Measurements from ENCODE around the gene TUT1. TPM values are rescaled to one million over a fixed set of nuclear protein-coding genes. Genes with fewer than 3 reads are reported as not detected.
A peak's percentile ranks its signal among the peaks of the same experiment; 100 is the strongest.

The TUT1 gene
- total RNA-seq, 2 donors from 2014 or later = 16.0 to 33.5 TPM

- Histone ChIP-seq H3K9me3 (ENCODE audit: control insufficient read depth, low read length) (no peaks in the 10 kb centered on the region), H3K4me3 (ENCODE audit: low read length) (no peak overlapping the region), H3K27me3 (ENCODE audit: control insufficient read depth, insufficient read depth, low read length, poor library complexity, severe bottlenecking) (no peaks in the 10 kb centered on the region), H3K27ac (ENCODE audit: low read depth, low read length) (no peak overlapping the region), H3K36me3 (ENCODE audit: control insufficient read depth, insufficient read depth, low read length) (peaks cover 34% of the 10 kb centered on the region), H3K4me1 (ENCODE audit: control insufficient read depth, insufficient read depth, low read length) (peaks cover 32% of the 10 kb centered on the region), H3K9ac (ENCODE audit: extremely low read depth, low read length, poor library complexity, severe bottlenecking) (no peak overlapping the region)
- Mint-ChIP-seq H3K4me1 (peaks cover 69% of the 10 kb centered on the region), H3K9me3 (no peaks in the 10 kb centered on the region), H3K27ac (peak overlapping the region; percentile 69), H3K4me3 (no peak overlapping the region), H3K36me3 (ENCODE audit: low read depth) (peaks cover 29% of the 10 kb centered on the region), H3K27me3 (ENCODE audit: insufficient read depth) (peaks cover 5% of the 10 kb centered on the region)
- 91 to 100% methylated on average over 1 to 7 of the region's 7 CpGs for WGBS, 2 experiments (ENCODE audit: insufficient coverage in 1 of 2, insufficient read length in 1 of 2)
- peak; percentile 58 for DNase-seq
- TF ChIP-seq, protein P1, sequence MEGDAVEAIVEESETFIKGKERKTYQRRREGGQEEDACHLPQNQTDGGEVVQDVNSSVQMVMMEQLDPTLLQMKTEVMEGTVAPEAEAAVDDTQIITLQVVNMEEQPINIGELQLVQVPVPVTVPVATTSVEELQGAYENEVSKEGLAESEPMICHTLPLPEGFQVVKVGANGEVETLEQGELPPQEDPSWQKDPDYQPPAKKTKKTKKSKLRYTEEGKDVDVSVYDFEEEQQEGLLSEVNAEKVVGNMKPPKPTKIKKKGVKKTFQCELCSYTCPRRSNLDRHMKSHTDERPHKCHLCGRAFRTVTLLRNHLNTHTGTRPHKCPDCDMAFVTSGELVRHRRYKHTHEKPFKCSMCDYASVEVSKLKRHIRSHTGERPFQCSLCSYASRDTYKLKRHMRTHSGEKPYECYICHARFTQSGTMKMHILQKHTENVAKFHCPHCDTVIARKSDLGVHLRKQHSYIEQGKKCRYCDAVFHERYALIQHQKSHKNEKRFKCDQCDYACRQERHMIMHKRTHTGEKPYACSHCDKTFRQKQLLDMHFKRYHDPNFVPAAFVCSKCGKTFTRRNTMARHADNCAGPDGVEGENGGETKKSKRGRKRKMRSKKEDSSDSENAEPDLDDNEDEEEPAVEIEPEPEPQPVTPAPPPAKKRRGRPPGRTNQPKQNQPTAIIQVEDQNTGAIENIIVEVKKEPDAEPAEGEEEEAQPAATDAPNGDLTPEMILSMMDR (conservative IDR thresholded peaks at IDR 0.05) = no peak
Measured at GRCh38 chr11:62554387-62555167, 36.7 kb downstream of the TUT1 start.

DNA sequence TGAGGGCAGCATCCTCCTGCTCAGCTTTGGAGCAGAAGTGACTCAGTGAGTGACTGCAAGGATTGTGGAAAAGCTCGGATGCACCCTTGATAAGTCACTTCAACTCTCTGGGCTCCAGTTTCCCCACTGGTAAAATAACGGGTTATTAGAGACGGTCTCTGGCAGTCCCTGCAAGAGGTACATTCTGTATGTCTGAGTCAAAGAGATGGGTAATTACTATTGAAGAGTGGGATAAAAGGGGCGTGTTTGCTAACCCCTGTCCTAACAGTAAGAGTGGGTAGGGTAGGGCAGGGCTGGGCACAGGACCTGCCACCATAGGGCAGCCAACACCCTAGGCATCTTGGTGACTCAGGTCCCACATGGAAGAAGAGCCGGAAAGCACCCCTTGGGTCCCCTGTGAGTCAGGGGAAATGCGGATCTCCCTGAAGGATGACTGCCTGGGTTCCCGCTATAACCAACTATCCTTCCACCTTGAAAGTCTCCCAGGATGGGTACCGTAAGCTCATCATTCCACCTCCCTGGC lies 37.4 kb downstream of the TUT1 start:
- no peak overlapping the region for H3K4me3 ChIP-seq (ENCODE audit: low read length)
- no peak overlapping the region for H3K4me3 Mint-ChIP-seq

DNA sequence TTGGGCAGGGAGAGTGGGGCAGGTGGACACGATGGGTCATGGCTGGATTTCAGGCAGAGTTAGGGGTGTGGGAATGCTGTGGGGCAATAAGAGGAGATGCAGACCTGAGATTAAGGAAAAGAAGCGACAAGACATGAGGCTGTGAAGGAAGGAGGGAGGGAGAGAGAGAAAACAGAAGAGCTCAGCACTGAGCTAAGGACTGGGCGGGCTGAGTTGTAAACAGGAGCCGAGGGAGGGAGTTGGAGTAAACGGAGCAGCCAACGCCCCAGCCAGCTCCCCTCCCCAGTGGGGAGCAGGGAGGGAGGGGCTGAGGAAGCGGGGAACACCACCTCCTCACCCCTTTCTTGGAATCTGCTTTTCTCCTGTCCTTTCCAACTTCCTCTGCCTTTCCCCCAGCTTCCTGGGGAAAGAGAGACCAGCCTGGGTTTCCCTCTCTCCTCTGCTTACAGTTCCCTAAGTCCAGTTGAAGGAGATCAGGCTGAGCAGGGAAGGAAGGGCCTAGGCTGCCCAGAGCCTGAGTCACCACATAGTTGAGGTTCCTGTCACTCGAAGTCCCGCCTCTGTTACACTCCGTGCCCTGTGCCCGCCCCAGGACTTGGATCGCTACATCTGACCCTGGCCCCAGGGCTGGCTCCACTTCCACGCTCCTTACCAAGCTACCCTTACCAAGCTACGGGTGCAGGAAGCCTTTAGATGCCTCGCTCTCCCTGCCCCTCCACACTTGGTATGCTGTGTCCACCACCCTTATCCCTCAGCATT lies 38.1 kb downstream of the TUT1 start:
- peaks cover 15% of the 10 kb centered on the region for H3K27me3 Mint-ChIP-seq (ENCODE audit: insufficient read depth)
- peaks cover 17% of the 10 kb centered on the region for H3K36me3 Mint-ChIP-seq (ENCODE audit: low read depth)
- peak overlapping the region; percentile 27 for H3K4me3 Mint-ChIP-seq
- peak overlapping the region; percentile 96 for H3K27ac Mint-ChIP-seq
- Histone ChIP-seq H3K27ac (ENCODE audit: low read depth, low read length) (peak overlapping the region; percentile 55), H3K9me3 (ENCODE audit: control insufficient read depth, low read length) (no peaks in the 10 kb centered on the region), H3K36me3 (ENCODE audit: control insufficient read depth, insufficient read depth, low read length) (peaks cover 21% of the 10 kb centered on the region), H3K4me3 (ENCODE audit: low read length) (no peak overlapping the region), H3K27me3 (ENCODE audit: control insufficient read depth, insufficient read depth, low read length, poor library complexity, severe bottlenecking) (no peaks in the 10 kb centered on the region), H3K4me1 (ENCODE audit: control insufficient read depth, insufficient read depth, low read length) (peaks cover 32% of the 10 kb centered on the region), H3K9ac (ENCODE audit: extremely low read depth, low read length, poor library complexity, severe bottlenecking) (peak overlapping the region; percentile 31)
- DNase-seq = peak; percentile 89
- peaks cover 70% of the 10 kb centered on the region for H3K4me1 Mint-ChIP-seq
- no peaks in the 10 kb centered on the region for H3K9me3 Mint-ChIP-seq
- TF ChIP-seq, protein P1 (conservative IDR thresholded peaks at IDR 0.05) = no peak
- 19 to 29% methylated on average over 3 to 15 of the region's 15 CpGs for WGBS, 2 experiments (ENCODE audit: insufficient coverage in 1 of 2, insufficient read length in 1 of 2)

More for the DNA sequence above, 37.4 kb downstream of the TUT1 start:
- H3K9me3 Mint-ChIP-seq = no peaks in the 10 kb centered on the region
- peak; percentile 55 for DNase-seq
- peaks cover 22% of the 10 kb centered on the region for H3K36me3 Mint-ChIP-seq (ENCODE audit: low read depth)
- Histone ChIP-seq H3K36me3 (ENCODE audit: control insufficient read depth, insufficient read depth, low read length) (peaks cover 27% of the 10 kb centered on the region), H3K9me3 (ENCODE audit: control insufficient read depth, low read length) (no peaks in the 10 kb centered on the region), H3K9ac (ENCODE audit: extremely low read depth, low read length, poor library complexity, severe bottlenecking) (no peak overlapping the region), H3K27ac (ENCODE audit: low read depth, low read length) (no peak overlapping the region), H3K4me1 (ENCODE audit: control insufficient read depth, insufficient read depth, low read length) (peaks cover 32% of the 10 kb centered on the region), H3K27me3 (ENCODE audit: control insufficient read depth, insufficient read depth, low read length, poor library complexity, severe bottlenecking) (no peaks in the 10 kb centered on the region)
- 87 to 90% methylated on average over 4 to 8 of the region's 8 CpGs for WGBS, 2 experiments (ENCODE audit: insufficient coverage in 1 of 2, insufficient read length in 1 of 2)
- H3K27ac Mint-ChIP-seq = peak overlapping the region; percentile 96
- peaks cover 8% of the 10 kb centered on the region for H3K27me3 Mint-ChIP-seq (ENCODE audit: insufficient read depth)
- peaks cover 66% of the 10 kb centered on the region for H3K4me1 Mint-ChIP-seq
- TF ChIP-seq, protein P1 (conservative IDR thresholded peaks at IDR 0.05) = no peak
